Stimulated activated CD8-positive, alpha-beta memory T cell treated with anti-CD3 and anti-CD28 coated beads, Interleukin-2, amount 100 ng/mL, for 1 hour (primary cell): ENCODE measurements around the gene PIGBOS1.
"Not testable (repeated sequence)": the region's sequence is repeated elsewhere in the genome, so short reads cannot be mapped to it uniquely, and the experiment has no call there.

Experiments used
- DNase-seq, 2 donors: peaks; one replicate each; pipeline ENCODE4 v3.0.0-alpha.2; 2020; ENCODE audit warnings: low read depth in 2 of 2

PIGBOS1 gene

GRCh38 chr15:55297315-55297714 is 21.6 kb downstream of the PIGBOS1 start:
- DNase-seq, result no peak

- DNase-seq, result peak; percentile 69 to 77
Observed at GRCh38 chr15:55290528-55291057, 28.3 kb downstream of the PIGBOS1 start.

- peak; percentile 62 to 64 for DNase-seq
Observed at GRCh38 chr15:55289746-55290527, 29.0 kb downstream of the PIGBOS1 start, which contains the start of gene RAB27A. RAB27A (minus strand) TSS chr15:55289813; CDS start chr15:55234934, 54,879 bp downstream.

GRCh38 chr15:55289011-55289745 is 29.7 kb downstream of the PIGBOS1 start:
- peak in 1 of 2 donors; percentile 28 for DNase-seq

GRCh38 chr15:55288006-55288717 is 30.8 kb downstream of the PIGBOS1 start:
- DNase-seq, result no peak

- DNase-seq, result not testable (repeated sequence)
Observed at GRCh38 chr15:55286442-55287189, 32.3 kb downstream of the PIGBOS1 start.

- no peak for DNase-seq
Observed at GRCh38 chr15:55284426-55284825, 34.5 kb downstream of the PIGBOS1 start.

GRCh38 chr15:55283379-55284147 is 35.4 kb downstream of the PIGBOS1 start:
- no peak for DNase-seq

- no peak for DNase-seq
Observed at GRCh38 chr15:55282284-55282833, 36.6 kb downstream of the PIGBOS1 start.

GRCh38 chr15:55281517-55282228 is 37.2 kb downstream of the PIGBOS1 start:
- no peak for DNase-seq

- not testable (repeated sequence) for DNase-seq
Observed at GRCh38 chr15:55280589-55280988, 38.3 kb downstream of the PIGBOS1 start.

GRCh38 chr15:55279746-55280351 is 39.1 kb downstream of the PIGBOS1 start:
- DNase-seq, result peak in 1 of 2 donors; percentile 40

GRCh38 chr15:55279100-55279745 is 39.7 kb downstream of the PIGBOS1 start:
- DNase-seq, result no peak

GRCh38 chr15:55277715-55278114 is 41.2 kb downstream of the PIGBOS1 start:
- no peak for DNase-seq

GRCh38 chr15:55277116-55277564 is 41.8 kb downstream of the PIGBOS1 start:
- DNase-seq, result no peak

- no peak for DNase-seq
Observed at GRCh38 chr15:55276324-55276723, 42.6 kb downstream of the PIGBOS1 start.

GRCh38 chr15:55270291-55270690 is 48.6 kb downstream of the PIGBOS1 start:
- no peak for DNase-seq

GRCh38 chr15:55268176-55268695 is 50.7 kb downstream of the PIGBOS1 start:
- DNase-seq, result no peak
